ENCODE results near the gene FRMD6.
"Not testable (repeated sequence)": the region's sequence is repeated elsewhere in the genome, so short reads cannot be mapped to it uniquely, and the experiment has no call there.

The FRMD6 gene

GRCh38 chr14:51630987-51631386 lies 20.7 kb upstream of the FRMD6 start:
- H3K9ac ChIP-seq (ENCODE audit: low read depth, low read length), result no peak overlapping the region
- no peak overlapping the region for H3K4me3 ChIP-seq (ENCODE audit: low read length)
- no peaks in the 10 kb centered on the region for H3K36me3 ChIP-seq (ENCODE audit: insufficient read depth, low read length)
- no peak overlapping the region for H3K4me2 ChIP-seq (ENCODE audit: low read length)
- H3K9me3 ChIP-seq (replicated peaks; ENCODE audit: low read length), result no peaks in the 10 kb centered on the region
- H3K27me3 ChIP-seq (ENCODE audit: control insufficient read depth, insufficient read depth, low read length), result no peaks in the 10 kb centered on the region
- H3K4me1 ChIP-seq (ENCODE audit: control insufficient read depth, insufficient read depth, low read length), result peaks cover 10% of the 10 kb centered on the region

- not testable (repeated sequence) for H3K27me3 ChIP-seq (ENCODE audit: control insufficient read depth, insufficient read depth, low read length); H3K36me3 ChIP-seq (ENCODE audit: insufficient read depth, low read length); H3K9me3 ChIP-seq (replicated peaks; ENCODE audit: low read length); H3K9ac ChIP-seq (ENCODE audit: low read depth, low read length); H3K4me2 ChIP-seq (ENCODE audit: low read length); H3K4me3 ChIP-seq (ENCODE audit: low read length)
- H3K4me1 ChIP-seq (ENCODE audit: control insufficient read depth, insufficient read depth, low read length), result peaks cover 12% of the 10 kb centered on the region
Observed at GRCh38 chr14:51633298-51633697, 18.4 kb upstream of the FRMD6 start.

- H3K27me3 ChIP-seq (ENCODE audit: control insufficient read depth, insufficient read depth, low read length), result no peaks in the 10 kb centered on the region
- H3K9me3 ChIP-seq (replicated peaks; ENCODE audit: low read length), result no peaks in the 10 kb centered on the region
- H3K36me3 ChIP-seq (ENCODE audit: insufficient read depth, low read length), result no peaks in the 10 kb centered on the region
- H3K4me1 ChIP-seq (ENCODE audit: control insufficient read depth, insufficient read depth, low read length), result peaks cover 18% of the 10 kb centered on the region
- no peak overlapping the region for H3K9ac ChIP-seq (ENCODE audit: low read depth, low read length)
- no peak overlapping the region for H3K4me2 ChIP-seq (ENCODE audit: low read length)
- H3K4me3 ChIP-seq (ENCODE audit: low read length), result no peak overlapping the region
Observed at GRCh38 chr14:51636109-51636508, 15.6 kb upstream of the FRMD6 start.

- Histone ChIP-seq H3K4me3 (ENCODE audit: low read length) (peak overlapping the region; percentile 11), H3K4me2 (ENCODE audit: low read length) (peak overlapping the region; percentile 64), H3K27me3 (ENCODE audit: control insufficient read depth, insufficient read depth, low read length) (no peaks in the 10 kb centered on the region), H3K9me3 (replicated peaks; ENCODE audit: low read length) (no peaks in the 10 kb centered on the region), H3K9ac (ENCODE audit: low read depth, low read length) (peak overlapping the region; percentile 62), H3K36me3 (ENCODE audit: insufficient read depth, low read length) (peaks cover 9% of the 10 kb centered on the region), H3K4me1 (ENCODE audit: control insufficient read depth, insufficient read depth, low read length) (peaks cover 23% of the 10 kb centered on the region)
Observed at GRCh38 chr14:51638071-51638944, 13.4 kb upstream of the FRMD6 start.

GRCh38 chr14:51639668-51640316 lies 11.9 kb upstream of the FRMD6 start:
- H3K4me1 ChIP-seq (ENCODE audit: control insufficient read depth, insufficient read depth, low read length), result peaks cover 34% of the 10 kb centered on the region

GRCh38 chr14:51643140-51643539 lies 8.6 kb upstream of the FRMD6 start:
- peak overlapping the region; percentile 7 for H3K9ac ChIP-seq (ENCODE audit: low read depth, low read length)
- peaks cover 23% of the 10 kb centered on the region for H3K4me1 ChIP-seq (ENCODE audit: control insufficient read depth, insufficient read depth, low read length)

More at GRCh38 chr14:51639668-51640316, 11.9 kb upstream of the FRMD6 start:
- no peak overlapping the region for H3K9ac ChIP-seq (ENCODE audit: low read depth, low read length)
- H3K36me3 ChIP-seq (ENCODE audit: insufficient read depth, low read length), result peaks cover 9% of the 10 kb centered on the region
- H3K27me3 ChIP-seq (ENCODE audit: control insufficient read depth, insufficient read depth, low read length), result no peaks in the 10 kb centered on the region
- H3K4me2 ChIP-seq (ENCODE audit: low read length), result no peak overlapping the region
- H3K9me3 ChIP-seq (replicated peaks; ENCODE audit: low read length), result no peaks in the 10 kb centered on the region
- no peak overlapping the region for H3K4me3 ChIP-seq (ENCODE audit: low read length)

GRCh38 chr14:51644217-51644933 lies 7.3 kb upstream of the FRMD6 start:
- Histone ChIP-seq H3K9me3 (replicated peaks; ENCODE audit: low read length) (no peaks in the 10 kb centered on the region), H3K4me3 (ENCODE audit: low read length) (no peak overlapping the region), H3K9ac (ENCODE audit: low read depth, low read length) (no peak overlapping the region), H3K27me3 (ENCODE audit: control insufficient read depth, insufficient read depth, low read length) (no peaks in the 10 kb centered on the region), H3K4me2 (ENCODE audit: low read length) (no peak overlapping the region), H3K36me3 (ENCODE audit: insufficient read depth, low read length) (peaks cover 14% of the 10 kb centered on the region), H3K4me1 (ENCODE audit: control insufficient read depth, insufficient read depth, low read length) (peaks cover 25% of the 10 kb centered on the region)

More at GRCh38 chr14:51643140-51643539, 8.6 kb upstream of the FRMD6 start:
- Histone ChIP-seq H3K4me3 (ENCODE audit: low read length) (no peak overlapping the region), H3K36me3 (ENCODE audit: insufficient read depth, low read length) (peaks cover 14% of the 10 kb centered on the region), H3K4me2 (ENCODE audit: low read length) (no peak overlapping the region), H3K27me3 (ENCODE audit: control insufficient read depth, insufficient read depth, low read length) (no peaks in the 10 kb centered on the region), H3K9me3 (replicated peaks; ENCODE audit: low read length) (no peaks in the 10 kb centered on the region)

- Histone ChIP-seq H3K36me3 (ENCODE audit: insufficient read depth, low read length) (peaks cover 12% of the 10 kb centered on the region), H3K9ac (ENCODE audit: low read depth, low read length) (no peak overlapping the region), H3K27me3 (ENCODE audit: control insufficient read depth, insufficient read depth, low read length) (no peaks in the 10 kb centered on the region), H3K9me3 (replicated peaks; ENCODE audit: low read length) (no peaks in the 10 kb centered on the region), H3K4me2 (ENCODE audit: low read length) (peak overlapping the region; percentile 87), H3K4me3 (ENCODE audit: low read length) (no peak overlapping the region), H3K4me1 (ENCODE audit: control insufficient read depth, insufficient read depth, low read length) (peaks cover 24% of the 10 kb centered on the region)
Observed at GRCh38 chr14:51648296-51648695, 3.4 kb upstream of the FRMD6 start.

GRCh38 chr14:51650716-51651387 lies 858 bp upstream of the FRMD6 start:
- Histone ChIP-seq H3K9me3 (replicated peaks; ENCODE audit: low read length) (no peaks in the 10 kb centered on the region), H3K36me3 (ENCODE audit: insufficient read depth, low read length) (peaks cover 20% of the 10 kb centered on the region), H3K4me3 (ENCODE audit: low read length) (peak overlapping the region; percentile 99), H3K4me1 (ENCODE audit: control insufficient read depth, insufficient read depth, low read length) (peaks cover 24% of the 10 kb centered on the region), H3K4me2 (ENCODE audit: low read length) (peak overlapping the region; percentile 99), H3K9ac (ENCODE audit: low read depth, low read length) (peak overlapping the region; percentile 99), H3K27me3 (ENCODE audit: control insufficient read depth, insufficient read depth, low read length) (no peaks in the 10 kb centered on the region)

GRCh38 chr14:51652168-51653078 lies 713 bp downstream of the FRMD6 start:
- Histone ChIP-seq H3K36me3 (ENCODE audit: insufficient read depth, low read length) (peaks cover 35% of the 10 kb centered on the region), H3K27me3 (ENCODE audit: control insufficient read depth, insufficient read depth, low read length) (no peaks in the 10 kb centered on the region), H3K9ac (ENCODE audit: low read depth, low read length) (peak overlapping the region; percentile 99), H3K4me1 (ENCODE audit: control insufficient read depth, insufficient read depth, low read length) (peaks cover 38% of the 10 kb centered on the region), H3K9me3 (replicated peaks; ENCODE audit: low read length) (no peaks in the 10 kb centered on the region), H3K4me2 (ENCODE audit: low read length) (peak overlapping the region; percentile 88), H3K4me3 (ENCODE audit: low read length) (peak overlapping the region; percentile 98)

Data from skeletal muscle satellite cell (primary cell).